ENCODE results near the gene UBE2J2.
"Not testable (repeated sequence)": the region's sequence is repeated elsewhere in the genome, so short reads cannot be mapped to it uniquely, and the experiment has no call there.

Gene UBE2J2

DNA sequence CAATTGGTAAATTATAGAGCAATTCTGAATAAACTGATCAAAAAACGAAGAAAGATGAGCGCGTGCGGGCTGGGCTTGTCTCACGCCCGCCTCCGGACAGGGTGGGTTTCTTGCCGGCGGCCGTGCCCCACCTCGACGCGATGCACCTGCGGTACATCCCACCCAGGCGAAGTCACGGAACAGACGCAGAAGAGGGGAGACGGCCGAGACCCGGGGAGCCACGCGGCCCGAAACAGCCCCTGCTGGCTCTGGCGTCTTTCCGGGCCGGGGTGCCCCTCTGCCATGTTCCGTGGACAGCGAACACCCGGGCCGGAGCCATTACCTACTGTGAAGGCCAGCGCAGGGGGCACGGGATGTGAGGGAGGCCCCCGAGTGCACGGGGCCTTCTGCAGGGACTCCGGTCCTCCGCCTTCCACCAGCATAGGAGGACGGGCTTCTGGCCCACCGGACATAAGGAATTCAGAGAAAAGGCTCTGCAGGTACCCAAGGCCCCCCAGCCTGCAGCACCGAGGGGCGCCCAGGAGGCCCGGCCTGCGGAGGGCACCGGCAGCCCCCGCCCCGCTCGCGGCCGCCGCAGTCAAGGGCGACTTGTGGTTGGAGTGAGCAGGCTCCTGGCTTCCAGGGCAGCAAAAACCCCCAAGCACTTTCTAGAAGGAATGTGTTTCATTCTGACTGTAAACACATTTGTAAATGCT lies 19.5 kb downstream of the UBE2J2 start:
- Histone ChIP-seq H3K27ac (ENCODE audit: low read depth, low read length) (no peak overlapping the region), H3K4me3 (ENCODE audit: low read length) (no peak overlapping the region), H3F3A (ENCODE audit: control insufficient read depth, insufficient read depth) (no peaks in the 10 kb centered on the region), H3K36me3 (ENCODE audit: control insufficient read depth, low read length) (peaks cover 44% of the 10 kb centered on the region), H3K4me2 (ENCODE audit: low read length) (no peak overlapping the region), H3K4me1 (ENCODE audit: control insufficient read depth, low read length) (peaks cover 14% of the 10 kb centered on the region), H3K9me3 (ENCODE audit: control insufficient read depth, insufficient read depth, low read length) (no peaks in the 10 kb centered on the region), H3K27me3 (ENCODE audit: control insufficient read depth, low read length) (no peaks in the 10 kb centered on the region), H3K9me2 (replicated peaks; ENCODE audit: control insufficient read depth, low read length) (no peaks in the 10 kb centered on the region), H3K79me2 (ENCODE audit: control insufficient read depth, low read length) (peaks cover 8% of the 10 kb centered on the region), H4K20me1 (ENCODE audit: control insufficient read depth, insufficient read depth, low read depth, low read length) (no peaks in the 10 kb centered on the region)
- no peak for TF ChIP-seq EZH2phosphoT487 (IDR thresholded peaks at IDR 0.05; ENCODE audit: borderline replicate concordance, low read length)

DNA sequence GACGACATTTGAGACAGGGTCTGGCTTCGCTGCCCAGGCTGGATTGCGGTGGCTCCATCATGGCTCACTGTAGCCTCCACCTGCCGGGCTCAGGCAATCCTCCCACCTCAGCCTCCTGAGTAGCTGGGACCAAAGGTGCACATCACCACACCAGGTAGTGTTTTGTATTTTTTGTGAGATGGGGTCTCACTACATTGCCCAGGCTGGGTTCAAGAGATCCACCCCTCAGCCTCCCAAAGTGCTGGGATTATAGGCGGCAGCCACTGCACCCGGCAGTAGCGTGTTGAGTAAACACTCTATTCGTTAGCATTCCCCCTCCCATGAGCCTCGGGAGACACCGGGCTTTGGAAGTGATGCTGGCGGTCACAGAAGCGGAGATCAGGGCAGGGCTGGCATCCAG lies 20.3 kb downstream of the UBE2J2 start:
- Histone ChIP-seq H3K36me3 (ENCODE audit: control insufficient read depth, low read length) (peaks cover 37% of the 10 kb centered on the region), H3K4me1 (ENCODE audit: control insufficient read depth, low read length) (peaks cover 14% of the 10 kb centered on the region), H3K4me2 (ENCODE audit: low read length) (no peak overlapping the region), H3K27ac (ENCODE audit: low read depth, low read length) (no peak overlapping the region), H3K79me2 (ENCODE audit: control insufficient read depth, low read length) (peaks cover under 1% of the 10 kb centered on the region), H3F3A (ENCODE audit: control insufficient read depth, insufficient read depth) (no peaks in the 10 kb centered on the region), H3K27me3 (ENCODE audit: control insufficient read depth, low read length) (no peaks in the 10 kb centered on the region), H4K20me1 (ENCODE audit: control insufficient read depth, insufficient read depth, low read depth, low read length) (no peaks in the 10 kb centered on the region), H3K4me3 (ENCODE audit: low read length) (no peak overlapping the region), H3K9me3 (ENCODE audit: control insufficient read depth, insufficient read depth, low read length) (no peaks in the 10 kb centered on the region), H3K9me2 (replicated peaks; ENCODE audit: control insufficient read depth, low read length) (no peaks in the 10 kb centered on the region)
- no peak for TF ChIP-seq EZH2phosphoT487 (IDR thresholded peaks at IDR 0.05; ENCODE audit: borderline replicate concordance, low read length)
- TF ChIP-seq, protein P1, sequence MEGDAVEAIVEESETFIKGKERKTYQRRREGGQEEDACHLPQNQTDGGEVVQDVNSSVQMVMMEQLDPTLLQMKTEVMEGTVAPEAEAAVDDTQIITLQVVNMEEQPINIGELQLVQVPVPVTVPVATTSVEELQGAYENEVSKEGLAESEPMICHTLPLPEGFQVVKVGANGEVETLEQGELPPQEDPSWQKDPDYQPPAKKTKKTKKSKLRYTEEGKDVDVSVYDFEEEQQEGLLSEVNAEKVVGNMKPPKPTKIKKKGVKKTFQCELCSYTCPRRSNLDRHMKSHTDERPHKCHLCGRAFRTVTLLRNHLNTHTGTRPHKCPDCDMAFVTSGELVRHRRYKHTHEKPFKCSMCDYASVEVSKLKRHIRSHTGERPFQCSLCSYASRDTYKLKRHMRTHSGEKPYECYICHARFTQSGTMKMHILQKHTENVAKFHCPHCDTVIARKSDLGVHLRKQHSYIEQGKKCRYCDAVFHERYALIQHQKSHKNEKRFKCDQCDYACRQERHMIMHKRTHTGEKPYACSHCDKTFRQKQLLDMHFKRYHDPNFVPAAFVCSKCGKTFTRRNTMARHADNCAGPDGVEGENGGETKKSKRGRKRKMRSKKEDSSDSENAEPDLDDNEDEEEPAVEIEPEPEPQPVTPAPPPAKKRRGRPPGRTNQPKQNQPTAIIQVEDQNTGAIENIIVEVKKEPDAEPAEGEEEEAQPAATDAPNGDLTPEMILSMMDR (IDR thresholded peaks at IDR 0.05; ENCODE audit: low read depth, low read length, poor library complexity, severe bottlenecking): no peak

DNA sequence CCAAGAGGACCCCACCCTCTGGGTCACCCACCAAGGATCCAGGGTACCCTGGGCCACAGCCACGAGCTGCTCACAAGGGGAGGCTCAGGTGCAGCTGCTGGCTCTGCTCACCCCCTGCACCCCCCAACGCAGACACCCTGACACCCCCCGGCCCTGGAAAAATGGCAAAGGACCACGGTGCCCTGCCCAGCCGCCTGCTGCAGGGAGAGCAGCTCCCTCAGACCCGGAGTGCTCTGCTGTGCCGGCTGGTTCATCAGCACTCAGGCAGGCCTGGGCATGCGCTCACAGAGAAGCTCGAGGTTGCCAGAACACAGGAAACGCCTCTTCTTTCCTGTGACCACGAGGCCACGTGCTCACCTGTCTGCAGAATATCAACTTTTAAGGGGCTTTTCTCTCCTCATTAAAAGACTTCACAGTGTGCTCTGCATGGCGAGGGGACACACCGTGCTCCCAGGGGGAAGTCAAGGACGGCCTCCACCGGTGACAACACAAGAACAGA lies 22.8 kb downstream of the UBE2J2 start:
- no peak overlapping the region for H3K4me3 ChIP-seq (ENCODE audit: low read length)
- H3K9me2 ChIP-seq (replicated peaks; ENCODE audit: control insufficient read depth, low read length): no peaks in the 10 kb centered on the region
- H3K27me3 ChIP-seq (ENCODE audit: control insufficient read depth, low read length): no peaks in the 10 kb centered on the region
- no peaks in the 10 kb centered on the region for H3K79me2 ChIP-seq (ENCODE audit: control insufficient read depth, low read length)
- H3K36me3 ChIP-seq (ENCODE audit: control insufficient read depth, low read length): peaks cover 32% of the 10 kb centered on the region
- peak overlapping the region; percentile 58 for H3K4me2 ChIP-seq (ENCODE audit: low read length)
- TF ChIP-seq, protein P1 (IDR thresholded peaks at IDR 0.05; ENCODE audit: low read depth, low read length, poor library complexity, severe bottlenecking): no peak
- no peak for TF ChIP-seq EZH2phosphoT487 (IDR thresholded peaks at IDR 0.05; ENCODE audit: borderline replicate concordance, low read length)
- no peak overlapping the region; the same call in 1 of the 2 replicates for H3K27ac ChIP-seq (ENCODE audit: low read depth, low read length)
- H3F3A ChIP-seq (ENCODE audit: control insufficient read depth, insufficient read depth): no peaks in the 10 kb centered on the region
- no peaks in the 10 kb centered on the region for H4K20me1 ChIP-seq (ENCODE audit: control insufficient read depth, insufficient read depth, low read depth, low read length)
- no peaks in the 10 kb centered on the region for H3K9me3 ChIP-seq (ENCODE audit: control insufficient read depth, insufficient read depth, low read length)
- H3K4me1 ChIP-seq (ENCODE audit: control insufficient read depth, low read length): peaks cover 14% of the 10 kb centered on the region

DNA sequence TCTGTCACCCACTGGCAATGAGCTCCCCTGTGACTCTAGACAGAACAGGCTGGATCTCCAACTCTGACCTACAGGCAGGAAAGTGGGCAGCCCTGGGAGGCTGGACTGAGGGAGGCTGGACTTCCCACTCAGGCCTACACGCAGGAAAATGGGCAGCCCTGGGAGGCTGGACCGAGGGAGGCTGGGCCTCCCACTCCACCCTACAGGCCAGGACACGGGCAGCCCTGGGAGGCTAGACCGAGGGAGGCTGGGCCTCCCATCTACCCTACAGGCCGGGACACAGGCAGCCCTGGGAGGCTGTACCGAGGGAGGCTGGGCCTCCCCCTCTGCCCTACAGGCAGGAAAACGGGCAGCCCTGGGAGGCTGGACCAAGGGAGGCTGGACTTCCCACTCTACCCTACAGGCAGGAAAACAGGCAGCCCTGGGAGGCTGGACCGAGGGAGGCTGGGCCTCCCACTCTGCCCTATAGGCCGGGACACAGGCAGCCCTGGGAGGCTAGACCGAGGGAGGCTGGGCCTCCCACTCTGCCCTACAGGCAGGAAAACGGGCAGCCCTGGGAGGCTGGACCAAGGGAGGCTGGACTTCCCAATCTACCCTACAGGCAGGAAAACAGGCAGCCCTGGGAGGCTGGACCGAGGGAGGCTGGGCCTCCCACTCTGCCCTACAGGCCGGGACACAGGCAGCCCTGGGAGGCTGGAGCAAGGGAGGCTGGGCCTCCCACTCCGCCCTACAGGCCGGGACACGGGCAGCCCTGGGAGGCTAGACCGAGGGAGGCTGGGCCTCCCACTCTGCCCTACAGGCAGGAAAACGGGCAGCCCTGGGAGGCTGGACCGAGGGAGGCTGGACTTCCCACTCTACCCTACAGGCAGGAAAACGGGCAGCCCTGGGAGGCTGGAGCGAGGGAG lies 25.4 kb downstream of the UBE2J2 start:
- not testable (repeated sequence) for H3K36me3 ChIP-seq (ENCODE audit: control insufficient read depth, low read length); H3K9me3 ChIP-seq (ENCODE audit: control insufficient read depth, insufficient read depth, low read length); H3K27me3 ChIP-seq (ENCODE audit: control insufficient read depth, low read length); H3K4me3 ChIP-seq (ENCODE audit: low read length); H3K4me2 ChIP-seq (ENCODE audit: low read length); H3F3A ChIP-seq (ENCODE audit: control insufficient read depth, insufficient read depth); H3K79me2 ChIP-seq (ENCODE audit: control insufficient read depth, low read length); H4K20me1 ChIP-seq (ENCODE audit: control insufficient read depth, insufficient read depth, low read depth, low read length); H3K9me2 ChIP-seq (replicated peaks; ENCODE audit: control insufficient read depth, low read length); H3K27ac ChIP-seq (ENCODE audit: low read depth, low read length)
- H3K4me1 ChIP-seq (ENCODE audit: control insufficient read depth, low read length): peaks cover 14% of the 10 kb centered on the region
